IMR-90 (cell line): ENCODE measurements around the gene MARVELD2. TPM values are rescaled to one million over a fixed set of nuclear protein-coding genes. Genes with fewer than 3 reads are reported as not detected.
"Not testable (repeated sequence)": the region's sequence is repeated elsewhere in the genome, so short reads cannot be mapped to it uniquely, and the experiment has no call there.

ENCODE experiments used
- ATAC-seq: fragments of 200-7000 bp; cut with Tn5 transposase; 2 replicates; pipeline ENCODE4 v1.9.1; 2020; ENCODE audit warnings: low read depth, mild to moderate bottlenecking, moderate library complexity
- BruUV-seq: library from RNA; stranded (reverse); fragments of 400-500 nt; replicated peaks from 2 replicates; lab custom pipeline; 2021; lab: Mats Ljungman, UMichigan
- CTCF ChIA-PET: fragments of 300-600 bp; formaldehyde crosslinking; extraction: SDS; loops from one replicate; lab custom pipeline; 2021; ENCODE audit warnings: antibody characterized with exemption; lab: Yijun Ruan, JAX
- POLR2A ChIA-PET: fragments of 300-600 bp; sonication (Branson Sonifier 250); formaldehyde crosslinking; loops from one replicate; lab custom pipeline; 2022; ENCODE audit warnings: antibody characterized with exemption; ENCODE audit not compliant: unreplicated experiment; lab: Charles Lee
- DNase-seq: peaks from one replicate; pipeline ENCODE4 v3.0.0; 2013
- H2AFZ ChIP-seq: replicated peaks from 2 replicates; pipeline ENCODE3; 2013; ENCODE audit warnings: low read length, mild to moderate bottlenecking; ENCODE audit not compliant: poor library complexity
- H2AK5ac ChIP-seq: 2 replicates; pipeline ENCODE4 v1.6.1; 2013; ENCODE audit warnings: low read depth, low read length, inconsistent platforms
- H2AK9ac ChIP-seq: replicated peaks from 2 replicates; pipeline ENCODE3; 2013; ENCODE audit warnings: mild to moderate bottlenecking, low read depth, low read length, moderate library complexity; ENCODE audit not compliant: poor library complexity
- H2BK120ac ChIP-seq: 2 replicates; pipeline ENCODE4 v1.6.1; 2013; ENCODE audit warnings: low read depth, low read length, inconsistent platforms
- H2BK15ac ChIP-seq: 3 replicates; pipeline ENCODE4 v1.6.1; 2013; ENCODE audit warnings: low read depth, low read length, inconsistent platforms
- H2BK20ac ChIP-seq: 2 replicates; pipeline ENCODE4 v1.6.1; 2013; ENCODE audit warnings: low read depth, mild to moderate bottlenecking, inconsistent platforms, low read length, moderate library complexity
- H2BK5ac ChIP-seq: 2 replicates; pipeline ENCODE4 v1.6.1; 2013; ENCODE audit warnings: mild to moderate bottlenecking, low read depth, low read length, inconsistent platforms; ENCODE audit not compliant: poor library complexity, severe bottlenecking
- H3K14ac ChIP-seq: replicated peaks from 2 replicates; pipeline ENCODE4 v1.6.1; 2013; ENCODE audit warnings: low read depth, low read length, inconsistent platforms
- H3K18ac ChIP-seq: 2 replicates; pipeline ENCODE4 v1.6.1; 2013; ENCODE audit warnings: low read depth, low read length, control low read depth
- H3K23ac ChIP-seq: 2 replicates; pipeline ENCODE4 v1.6.1; 2013; ENCODE audit warnings: low read depth, low read length, inconsistent platforms
- H3K27ac ChIP-seq: 2 replicates; pipeline ENCODE4 v1.5.1; 2013; ENCODE audit warnings: mild to moderate bottlenecking, control low read depth, low read length; ENCODE audit not compliant: insufficient read depth
- H3K27me3 ChIP-seq: 2 replicates; pipeline ENCODE4 v1.6.1; 2013; ENCODE audit warnings: low read length; ENCODE audit not compliant: control insufficient read depth, insufficient read depth
- H3K36me3 ChIP-seq: 2 replicates; pipeline ENCODE4 v1.6.1; 2013; ENCODE audit warnings: low read length, mixed read lengths; ENCODE audit not compliant: control insufficient read depth, insufficient read depth
- H3K4ac ChIP-seq: 2 replicates; pipeline ENCODE4 v1.6.1; 2013; ENCODE audit warnings: low read depth, low read length, inconsistent platforms
- H3K4me1 ChIP-seq: 2 replicates; pipeline ENCODE4 v1.6.1; 2013; ENCODE audit warnings: low read length, mixed read lengths; ENCODE audit not compliant: control insufficient read depth, insufficient read depth
- H3K4me2 ChIP-seq: 2 replicates; pipeline ENCODE4 v1.6.1; 2013; ENCODE audit warnings: low read depth, mild to moderate bottlenecking, control low read depth, low read length, moderate library complexity
- H3K4me3 ChIP-seq: 2 replicates; pipeline ENCODE4 v1.5.1; 2013; ENCODE audit warnings: low read depth, mild to moderate bottlenecking, control low read depth, low read length, moderate library complexity; ENCODE audit not compliant: insufficient read depth
- H3K56ac ChIP-seq: 2 replicates; pipeline ENCODE4 v1.6.1; 2013; ENCODE audit warnings: low read length, inconsistent platforms; ENCODE audit not compliant: insufficient read depth; ENCODE audit errors: extremely low read depth
- H3K79me1 ChIP-seq, 2 experiments: 2 replicates each; pipeline ENCODE4 v1.6.1; 2013; ENCODE audit warnings: low read length in 2 of 2, inconsistent platforms in 1 of 2, low read depth in 1 of 2
- H3K9ac ChIP-seq: 2 replicates; pipeline ENCODE4 v1.6.1; 2013; ENCODE audit warnings: low read depth, low read length, control low read depth
- H3K9me1 ChIP-seq: 2 replicates; pipeline ENCODE4 v1.6.1; 2013; ENCODE audit warnings: low read length, inconsistent platforms; ENCODE audit not compliant: insufficient read depth
- H3K9me3 ChIP-seq: 2 replicates; pipeline ENCODE4 v1.6.1; 2013; ENCODE audit warnings: low read length; ENCODE audit not compliant: control insufficient read depth, insufficient read depth
- H4K20me1 ChIP-seq: 2 replicates; pipeline ENCODE4 v1.6.1; 2013; ENCODE audit warnings: low read length, inconsistent platforms; ENCODE audit not compliant: insufficient read depth
- H4K5ac ChIP-seq: 2 replicates; pipeline ENCODE4 v1.6.1; 2013; ENCODE audit warnings: mild to moderate bottlenecking, low read depth, low read length, control low read depth
- H4K8ac ChIP-seq, 2 experiments: 2 replicates each; pipeline ENCODE4 v1.6.1; 2013; ENCODE audit warnings: low read depth in 2 of 2, low read length in 2 of 2, control low read depth in 1 of 2, inconsistent platforms in 1 of 2
- H4K91ac ChIP-seq: 2 replicates; pipeline ENCODE4 v1.6.1; 2013; ENCODE audit warnings: low read depth, low read length, inconsistent platforms; ENCODE audit not compliant: insufficient read depth
- WGBS, 2 experiments: methylation state at CpG; one replicate each; pipeline versions ENCODE4 v1.1.5 to v1.1.7; 2013; ENCODE audit warnings: missing lambda C conversion rate in 2 of 2; ENCODE audit not compliant: insufficient read length in 1 of 2; ENCODE audit errors: extremely low coverage in 2 of 2; 5-methylcytosine and 5-hydroxymethylcytosine counted together
- dilution Hi-C: fragments of 300-500 bp; cut with HindIII; formaldehyde crosslinking; loops from one replicate; pipeline ENCODE4 v1.14.3; 2018; ENCODE audit warnings: low sequenced_read_pairs; ENCODE audit not compliant: unreplicated experiment
- in situ Hi-C: fragments of 300-500 bp; cut with MboI; formaldehyde crosslinking; loops from 3 replicates; pipeline ENCODE4 v1.14.3; 2019; ENCODE audit warnings: low sequenced_read_pairs, inconsistent platforms, mixed read lengths
- intact Hi-C: fragments of 100-400 bp; cut with micrococcal nuclease; formaldehyde crosslinking; loops from 2 replicates; pipeline ENCODE4 v1.10.0; 2022
- polyA plus RNA-seq, 3 experiments: library from polyadenylated mRNA; depleted of rRNA; stranded (reverse); fragments of >200 nt; gene quantifications; 2 replicates each; pipeline ENCODE4 v1.2.3, GENCODE V29; 2012; ENCODE audit warnings: low replicate concordance in 1 of 3
- total RNA-seq: library from RNA; depleted of rRNA; stranded (reverse); fragments of >200 nt; gene quantifications from 2 replicates; pipeline ENCODE4 v1.2.3, GENCODE V29; 2012

MARVELD2 gene
- total and polyA plus RNA-seq, 2 of the 4 experiments (the other 2 are of a cell fraction): 0.51 to 0.54 TPM

DNA sequence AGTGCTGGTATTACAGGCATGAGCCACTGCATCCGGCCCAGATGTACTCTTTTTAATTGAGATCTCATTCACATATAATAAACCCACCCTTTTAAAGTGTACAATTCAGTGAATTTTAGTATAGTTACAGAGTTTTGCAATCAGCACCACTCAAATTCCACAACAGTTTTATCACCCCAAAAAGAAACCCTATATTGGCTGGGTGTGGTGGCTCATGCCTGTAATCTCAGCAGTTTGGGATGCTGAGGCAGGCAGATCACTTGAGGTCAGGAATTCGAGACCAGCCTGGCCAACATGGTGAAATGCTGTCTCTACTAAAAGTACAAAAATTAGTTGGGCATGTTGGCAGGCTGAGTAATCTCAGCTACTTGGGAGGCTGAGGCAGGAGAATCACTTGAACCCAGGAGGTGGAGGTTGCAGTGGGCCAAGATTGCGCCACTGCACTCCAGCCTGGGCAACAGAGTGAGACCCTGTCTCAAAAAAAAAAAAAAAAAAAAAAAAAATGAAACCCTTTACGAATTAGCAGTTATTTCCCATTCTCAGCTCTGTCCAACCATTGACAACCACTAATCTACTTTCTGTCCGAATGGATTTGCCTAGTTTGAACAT, 20.5 kb downstream of the MARVELD2 start:
- dilution Hi-C loops, H4K91ac ChIP-seq, H3K79me1 ChIP-seq, in situ Hi-C loops, H3K9ac ChIP-seq, H3K9me1 ChIP-seq, H3K4ac ChIP-seq, H2AFZ ChIP-seq, H3K36me3 ChIP-seq, H3K9me3 ChIP-seq, H3K23ac ChIP-seq, CTCF ChIA-PET, H2BK120ac ChIP-seq, H3K14ac ChIP-seq, intact Hi-C loops, H2BK20ac ChIP-seq, H2BK5ac ChIP-seq, H3K56ac ChIP-seq, H4K20me1 ChIP-seq, DNase-seq, H3K4me1 ChIP-seq, H3K18ac ChIP-seq, H3K27ac ChIP-seq, H2AK9ac ChIP-seq, H3K4me2 ChIP-seq, H3K4me3 ChIP-seq, BruUV-seq, POLR2A ChIA-PET, H2AK5ac ChIP-seq, H2BK15ac ChIP-seq, H4K8ac ChIP-seq, H4K5ac ChIP-seq, H3K27me3 ChIP-seq: not testable (repeated sequence)
- no CpG with 5 or more reads among the region's 5 CpGs for WGBS, 2 experiments
- ATAC-seq: peak; percentile 48
